Stimulated activated CD8-positive, alpha-beta memory T cell treated with anti-CD3 and anti-CD28 coated beads, Interleukin-7, amount 100 ng/mL, for 1 hour (primary cell): ENCODE data around the gene HES2.
"Not testable (repeated sequence)": the region's sequence is repeated elsewhere in the genome, so short reads cannot be mapped to it uniquely, and the experiment has no call there.

Experiments
- DNase-seq, 2 donors: peaks; one replicate each; pipeline ENCODE4 v3.0.0-alpha.2; 2020; ENCODE audit warnings: low read depth in 2 of 2

HES2 gene

DNA sequence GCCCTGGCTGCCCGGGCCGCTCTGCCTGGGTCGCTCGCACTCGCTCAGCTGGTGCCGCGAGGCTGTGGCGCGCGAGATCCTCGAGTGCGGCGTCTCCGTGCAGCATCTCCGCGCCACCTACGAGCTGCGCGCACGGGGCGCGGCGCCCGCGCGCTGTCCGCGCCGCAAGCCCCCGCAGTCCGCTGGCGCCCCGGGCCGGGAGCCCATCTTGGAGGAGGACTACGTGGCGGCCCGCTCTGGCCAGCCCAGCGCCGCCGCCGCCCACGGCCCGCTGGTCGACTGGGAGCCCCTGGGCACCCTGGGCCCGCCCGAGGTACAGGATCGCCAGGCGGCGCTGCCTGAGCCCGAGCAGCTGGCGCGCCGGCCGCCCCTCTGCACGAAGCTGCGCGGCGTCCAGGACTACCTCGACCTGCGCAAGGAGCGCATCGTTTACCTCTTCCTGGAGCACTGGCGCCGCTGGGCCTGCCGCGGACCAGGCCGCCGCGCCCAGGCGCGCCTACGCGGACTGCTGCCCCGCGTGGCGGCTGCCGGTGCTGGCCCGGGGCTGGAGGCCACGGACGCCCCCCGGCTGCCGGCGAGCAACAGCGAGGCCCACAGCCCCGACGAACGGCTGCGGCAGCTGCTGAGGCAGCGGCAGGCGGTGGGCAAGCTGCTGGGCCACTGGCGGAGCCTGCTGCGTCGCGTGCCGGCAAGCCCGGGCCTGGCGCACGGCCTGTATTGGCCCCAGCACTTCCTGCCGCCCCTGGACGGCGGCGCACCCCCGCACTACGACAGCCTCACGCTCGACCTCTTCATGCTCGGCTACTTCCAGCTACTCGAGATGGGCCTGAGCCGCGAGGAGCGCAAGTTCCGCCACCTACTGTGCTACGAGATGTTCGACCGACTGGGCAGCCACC, 35.4 kb upstream of the HES2 start:
- DNase-seq, result no peak

DNA sequence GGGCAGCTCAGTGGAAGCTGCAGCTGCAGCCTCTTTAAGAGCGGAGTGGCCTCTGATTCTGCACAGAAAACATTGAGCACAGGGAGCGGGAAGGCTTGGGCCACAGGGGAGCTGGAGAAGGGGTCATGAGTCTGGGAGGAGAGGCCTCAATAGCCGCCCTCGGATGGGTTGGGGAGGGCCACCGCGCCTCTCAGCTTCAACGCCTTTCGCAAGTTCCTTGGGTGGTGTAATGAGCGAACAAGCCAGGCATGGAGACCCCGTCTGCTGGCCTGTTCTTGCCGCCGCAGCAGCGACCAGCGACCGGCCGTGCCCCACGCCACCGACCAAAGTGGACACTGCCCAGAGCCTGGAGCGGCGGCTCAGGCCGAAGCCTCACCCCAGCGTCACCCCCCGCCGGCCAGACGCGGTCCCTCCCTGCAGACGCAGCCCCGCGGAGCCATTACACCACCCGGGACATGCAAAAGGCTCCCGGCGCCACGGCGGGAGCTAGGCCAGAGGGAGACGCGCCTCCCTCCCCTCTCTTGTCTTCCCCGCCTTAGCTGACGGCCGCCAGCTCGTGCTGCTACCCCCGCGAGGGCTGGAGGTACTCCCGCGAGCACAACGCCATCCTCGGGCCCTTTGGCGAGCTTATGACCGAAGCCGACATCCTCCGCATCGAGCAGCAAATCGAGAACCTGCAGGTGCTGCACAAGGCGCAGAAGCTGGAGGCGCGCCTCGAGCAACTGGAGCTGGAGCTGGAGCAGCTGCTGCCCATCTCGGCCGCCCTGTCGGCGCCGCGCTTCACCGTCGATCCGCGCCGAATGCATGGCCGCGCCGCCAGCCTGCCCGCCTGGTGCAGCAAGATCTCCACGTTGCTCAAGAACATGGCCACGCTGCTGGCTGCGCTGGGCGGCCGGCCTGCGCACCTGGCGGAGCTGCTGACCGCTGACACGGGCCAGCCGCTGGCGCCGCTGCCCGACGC, 34.5 kb upstream of the HES2 start:
- DNase-seq, result not testable (repeated sequence)

DNA sequence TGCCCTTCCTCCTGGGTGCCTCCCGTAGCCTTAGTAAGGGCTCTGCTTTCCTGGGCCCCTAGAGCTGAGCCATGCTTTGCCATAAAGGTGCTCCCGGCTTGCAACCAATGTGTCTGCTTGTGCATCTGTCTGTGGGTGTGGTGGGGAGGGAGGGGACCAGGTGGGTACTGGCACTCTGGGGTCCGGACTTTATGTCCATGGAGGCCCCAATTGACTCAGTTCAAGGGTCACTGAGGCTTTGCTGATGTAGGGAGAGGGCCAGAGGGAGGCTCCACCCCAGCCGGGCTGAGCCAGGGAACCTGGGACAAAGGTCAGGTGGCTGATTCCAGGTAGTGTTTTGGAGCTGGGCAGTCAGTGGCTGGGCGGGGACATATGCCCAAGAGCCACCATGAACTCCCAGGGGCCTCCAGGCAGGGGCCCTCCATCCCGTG, 31.2 kb upstream of the HES2 start:
- DNase-seq, result no peak

DNA sequence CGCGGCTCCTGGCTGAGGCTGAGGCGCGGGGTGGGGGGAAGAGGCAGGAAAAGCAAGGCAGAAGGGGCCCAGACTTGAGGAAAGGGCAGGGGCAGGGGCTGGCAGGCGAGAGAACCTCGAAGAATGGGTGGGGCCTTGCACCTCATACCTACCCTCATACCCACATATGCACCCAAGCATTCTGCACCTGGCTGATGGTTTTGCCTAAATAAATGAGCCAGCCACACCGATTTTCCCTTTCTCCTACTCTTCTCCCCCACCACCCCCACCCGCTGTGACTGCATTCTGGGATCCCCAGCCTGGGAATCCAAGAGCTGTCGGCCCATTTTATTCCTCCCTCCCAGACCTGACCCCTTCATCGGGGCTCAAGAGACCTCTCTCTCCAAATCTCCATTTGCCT, 30.8 kb upstream of the HES2 start:
- not testable (repeated sequence) for DNase-seq

DNA sequence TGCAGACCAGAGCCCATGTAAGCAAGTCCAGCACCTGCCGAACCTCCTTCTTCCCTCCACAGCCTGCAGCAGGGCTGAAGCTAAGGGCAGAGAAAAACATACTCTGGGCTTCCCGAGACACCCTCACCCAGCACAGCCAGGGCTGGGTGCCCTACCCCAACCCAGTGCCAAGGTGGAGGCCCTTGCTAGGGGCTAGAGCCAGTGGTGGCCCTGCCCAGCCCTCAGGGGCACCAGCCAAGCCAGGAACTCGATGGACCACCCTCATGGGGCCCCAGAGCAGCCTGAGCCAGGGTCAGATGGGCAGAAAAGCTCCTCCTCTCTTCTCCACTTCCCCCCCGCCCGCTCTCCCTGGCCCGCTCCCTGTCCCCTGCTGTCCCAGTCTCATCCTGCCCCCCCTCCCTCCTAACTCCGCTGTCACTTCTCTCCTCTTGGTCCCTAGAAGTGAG, 30.3 kb upstream of the HES2 start:
- DNase-seq, result no peak

DNA sequence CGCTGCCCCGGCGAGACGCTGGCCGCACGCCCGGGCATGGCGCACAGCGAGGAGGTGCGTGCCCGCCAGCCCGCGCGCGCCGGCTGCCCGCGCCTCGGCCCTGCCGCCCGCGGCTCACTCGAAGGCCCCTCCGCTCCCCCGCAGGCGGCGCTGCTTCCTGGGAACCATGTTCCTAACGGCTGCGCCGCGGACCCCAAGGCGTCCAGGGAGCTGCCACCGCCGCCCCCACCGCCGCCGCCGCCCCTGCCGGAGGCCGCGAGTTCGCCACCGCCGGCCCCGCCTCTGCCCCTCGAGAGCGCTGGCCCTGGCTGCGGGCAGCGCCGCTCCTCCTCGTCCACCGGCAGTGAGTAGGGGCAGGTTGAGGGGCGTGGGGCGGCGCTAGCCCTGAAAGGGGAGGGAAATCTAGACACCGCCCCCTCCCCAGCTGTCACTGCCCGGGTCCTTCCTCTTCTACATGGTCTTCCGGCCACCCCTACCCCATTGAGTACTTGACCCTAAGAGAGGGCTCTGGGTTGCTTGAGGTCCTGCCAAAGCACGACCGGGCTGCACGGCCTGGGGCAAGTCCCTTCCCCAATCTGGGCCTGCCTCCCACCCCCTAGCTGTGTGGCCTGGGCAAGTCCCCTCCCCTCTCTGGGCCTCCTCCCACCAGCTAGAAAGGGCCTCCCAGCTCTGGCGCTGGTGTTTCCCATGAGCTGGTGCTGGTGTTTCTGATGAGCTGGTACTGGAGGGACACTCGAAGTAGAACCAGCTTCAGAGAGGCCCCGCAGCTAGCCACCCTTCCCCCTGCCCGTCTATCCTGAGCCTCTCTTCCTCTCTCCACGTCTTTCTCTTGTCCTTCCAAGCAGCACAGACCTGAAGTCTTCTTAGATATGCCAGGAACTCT, 29.3 kb upstream of the HES2 start:
- no peak for DNase-seq

DNA sequence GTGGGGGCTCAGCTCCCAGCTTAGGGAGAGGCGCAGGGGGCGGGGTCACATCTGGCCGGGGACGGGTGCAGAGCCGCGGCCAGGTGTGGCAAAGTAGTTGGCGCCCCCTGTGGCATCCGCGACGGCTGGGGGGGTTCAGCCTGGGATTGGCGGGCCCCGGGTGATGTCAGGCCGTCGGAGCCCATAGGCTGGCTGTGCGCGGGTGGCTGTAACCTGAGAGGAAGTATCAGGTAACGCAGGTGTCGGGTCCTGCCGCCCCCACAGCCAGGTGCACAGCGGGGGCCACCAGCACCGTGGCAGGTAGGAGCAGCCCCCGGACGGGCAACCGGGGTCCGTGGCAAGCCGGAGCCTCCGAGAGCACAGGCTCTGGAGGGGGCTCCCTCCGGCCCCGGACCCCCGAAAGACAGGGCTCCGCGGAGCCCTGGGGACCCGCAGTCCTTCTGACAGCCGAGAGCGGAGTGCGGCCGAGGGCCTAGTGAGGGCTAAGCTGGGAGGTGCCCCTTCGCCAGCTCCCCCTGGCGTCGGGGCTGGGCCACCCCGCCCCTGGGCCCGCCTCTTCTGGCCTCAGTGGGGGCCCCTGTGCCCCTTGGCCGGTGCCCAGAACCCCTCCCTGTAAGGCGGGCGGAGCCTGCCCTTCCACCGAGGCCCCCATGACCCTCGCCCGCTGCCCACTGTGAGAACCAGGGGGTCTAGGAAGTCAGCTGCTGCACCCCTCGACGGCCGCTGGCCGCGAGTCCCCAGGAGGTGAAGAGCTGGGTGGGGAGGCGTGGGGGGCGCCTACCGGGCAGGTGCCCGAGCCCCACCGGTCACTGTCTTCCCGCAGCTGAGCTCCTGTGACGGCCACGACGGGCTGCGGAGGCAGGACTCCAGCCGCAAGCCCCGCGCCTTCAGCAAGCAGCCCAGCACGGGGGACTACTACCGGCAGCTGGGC, 28.4 kb upstream of the HES2 start:
- no peak for DNase-seq

DNA sequence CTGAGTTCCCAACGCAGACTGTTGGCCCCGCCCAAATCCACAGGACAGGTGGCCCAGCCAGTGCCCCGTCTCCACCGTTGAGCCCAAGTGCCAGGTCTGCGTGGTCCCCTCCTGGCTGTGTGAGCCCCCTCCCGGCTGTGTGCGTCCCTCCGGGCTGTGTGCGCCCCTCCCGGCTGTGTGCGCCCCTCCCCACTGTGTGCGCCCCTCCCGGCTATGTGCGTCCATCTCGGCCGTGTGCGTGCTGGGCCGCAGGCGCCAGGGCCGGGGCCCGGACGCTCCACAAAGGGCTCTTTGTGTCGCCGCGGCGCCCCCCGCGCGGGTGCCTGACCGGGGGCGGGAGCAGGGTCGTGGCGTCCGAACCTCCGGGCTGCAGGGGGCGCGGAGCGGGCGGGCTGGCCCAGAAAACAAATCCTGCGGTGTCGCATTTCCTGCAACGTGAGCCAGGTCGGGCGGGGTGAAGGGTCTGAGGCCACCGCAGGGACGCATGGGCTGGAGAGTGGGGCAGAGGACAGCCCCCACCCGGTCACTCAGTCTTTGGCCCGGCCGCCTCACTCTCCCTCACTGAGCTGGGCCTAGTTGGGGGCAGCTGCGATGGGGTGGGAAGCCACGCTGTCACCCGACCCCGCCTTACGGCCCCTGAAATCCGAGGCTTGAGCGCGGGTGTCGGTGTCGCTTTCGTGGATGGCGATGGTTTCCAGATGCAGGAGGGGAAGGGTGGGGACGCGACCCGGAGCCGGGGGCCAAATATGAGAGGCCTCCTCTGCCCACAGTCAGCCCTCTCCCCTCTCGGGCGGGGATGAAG, 27.5 kb upstream of the HES2 start:
- DNase-seq, result no peak

DNA sequence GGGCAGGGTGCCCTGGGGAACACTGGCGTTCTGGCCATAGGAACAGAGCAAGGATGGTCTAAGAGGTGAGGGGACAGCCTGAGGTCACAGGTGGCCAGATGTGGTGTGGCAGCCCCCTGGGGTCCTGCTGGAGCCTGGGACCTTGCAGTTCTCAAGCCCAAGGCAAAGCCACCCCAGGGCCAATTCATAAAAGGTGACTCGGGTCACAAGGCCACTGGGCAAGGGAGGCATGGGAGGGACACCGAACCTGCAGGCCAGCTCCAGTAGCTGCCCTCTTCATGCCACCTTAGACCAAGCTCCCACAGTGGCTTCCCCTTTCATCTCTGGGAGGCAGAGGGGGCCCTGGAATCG, 26.9 kb upstream of the HES2 start:
- no peak for DNase-seq

DNA sequence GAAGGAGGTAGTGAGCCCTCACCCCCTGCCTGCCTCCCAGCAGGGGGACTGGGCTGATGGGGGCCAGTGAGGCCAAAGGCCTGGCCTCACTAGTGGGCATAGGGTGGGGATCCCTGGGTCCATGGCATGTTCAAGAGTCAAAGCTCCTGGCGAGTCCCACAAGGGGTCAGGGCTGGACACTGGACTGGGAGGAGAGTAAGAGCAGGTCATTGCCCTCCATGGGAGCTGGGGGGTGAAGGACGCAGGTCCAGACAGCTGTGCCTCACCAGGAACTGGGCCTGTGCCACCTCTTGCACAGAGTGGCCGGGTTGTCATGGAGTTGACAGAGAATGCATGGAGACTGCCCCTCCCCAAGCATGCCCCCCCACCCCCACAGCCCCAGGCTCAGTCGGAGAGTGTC, 26.2 kb upstream of the HES2 start:
- DNase-seq, result not testable (repeated sequence)

DNA sequence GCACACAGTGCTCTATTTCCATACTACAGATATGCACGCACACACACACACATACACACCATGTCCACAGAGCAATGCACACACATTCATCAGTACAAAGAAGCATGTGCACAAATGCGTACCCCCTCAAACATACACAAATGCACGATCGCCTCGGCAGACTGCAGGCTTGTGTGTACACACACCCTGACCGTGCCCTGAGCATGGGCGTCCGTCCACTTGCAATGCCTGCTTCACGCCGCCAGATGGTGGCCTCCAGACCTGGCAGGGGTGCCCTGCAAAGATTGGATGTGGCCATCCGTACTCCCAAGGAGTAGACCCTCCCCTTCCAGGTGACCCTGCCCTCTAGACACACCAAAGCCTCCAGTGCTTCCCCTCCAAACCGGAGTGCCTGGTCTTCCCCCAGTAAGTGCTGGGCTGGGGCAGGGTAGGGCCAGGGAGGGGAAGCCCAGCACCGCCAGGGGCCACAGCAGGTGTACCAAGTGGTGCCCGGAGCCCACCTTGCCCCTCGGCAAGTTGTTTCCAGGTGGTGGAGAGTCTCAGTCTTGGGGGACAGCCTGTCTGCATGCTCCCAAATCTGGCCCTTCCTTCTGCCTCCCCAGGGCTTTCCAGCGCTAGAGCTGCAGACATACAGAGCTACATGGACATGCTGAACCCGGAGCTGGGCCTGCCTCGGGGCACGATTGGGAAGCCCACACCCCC, 25.5 kb upstream of the HES2 start:
- no peak for DNase-seq

DNA sequence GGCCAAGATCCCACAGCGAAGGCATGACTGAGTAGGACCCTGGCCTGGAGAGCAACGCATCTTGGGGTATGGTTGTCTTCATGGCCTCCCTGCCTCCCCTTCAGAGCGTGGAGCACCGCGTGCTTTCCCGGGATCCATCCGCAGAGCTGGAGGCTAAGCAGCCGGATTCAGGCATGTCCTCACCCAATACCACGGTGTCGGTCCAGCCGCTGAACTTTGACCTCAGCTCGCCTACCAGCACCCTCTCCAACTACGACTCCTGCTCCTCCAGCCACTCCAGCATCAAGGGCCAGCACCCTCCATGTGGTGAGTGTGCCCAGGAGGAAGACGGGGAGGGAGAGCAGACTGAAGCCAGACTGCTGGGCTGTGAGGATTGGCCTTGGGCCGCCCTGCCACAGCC, 24.7 kb upstream of the HES2 start:
- DNase-seq, result no peak

DNA sequence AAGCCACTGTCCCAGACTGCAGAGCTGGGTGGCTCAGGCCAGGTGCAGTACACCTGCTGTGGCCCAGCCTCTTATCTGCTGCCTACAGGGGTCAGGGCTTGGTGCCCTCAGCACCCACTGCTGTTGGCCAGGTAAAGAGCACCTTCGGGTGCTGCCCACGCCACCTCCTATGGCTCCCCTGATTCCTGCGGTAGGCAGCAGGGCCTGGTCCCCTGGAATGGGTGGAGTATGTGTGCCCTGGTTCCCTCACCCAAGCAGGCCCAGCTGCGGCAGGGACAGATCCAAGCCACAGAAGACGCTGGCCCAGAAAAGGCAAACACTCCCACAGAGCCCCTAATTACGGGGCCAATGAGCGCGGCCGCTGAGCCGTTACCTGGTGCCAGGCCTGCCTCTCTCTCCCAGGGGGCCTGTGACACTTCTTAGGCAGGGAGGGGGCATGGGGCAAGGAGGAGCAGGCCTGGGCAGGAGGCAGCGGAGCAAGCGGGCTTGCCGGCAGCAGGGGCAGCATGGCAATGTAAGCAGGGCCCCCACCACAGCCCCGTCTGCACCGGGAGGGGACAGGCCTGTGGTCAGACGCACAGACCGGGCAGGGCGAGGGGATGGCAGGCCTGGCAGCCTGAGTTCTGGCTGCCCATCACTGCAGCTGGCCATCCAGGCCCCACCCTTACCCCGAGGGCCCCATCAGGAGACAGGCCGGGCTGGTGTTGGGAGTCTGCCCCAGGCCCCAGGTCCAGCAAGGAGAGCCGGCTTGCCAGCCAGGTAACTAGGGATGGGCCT, 23.8 kb upstream of the HES2 start:
- DNase-seq, result no peak

DNA sequence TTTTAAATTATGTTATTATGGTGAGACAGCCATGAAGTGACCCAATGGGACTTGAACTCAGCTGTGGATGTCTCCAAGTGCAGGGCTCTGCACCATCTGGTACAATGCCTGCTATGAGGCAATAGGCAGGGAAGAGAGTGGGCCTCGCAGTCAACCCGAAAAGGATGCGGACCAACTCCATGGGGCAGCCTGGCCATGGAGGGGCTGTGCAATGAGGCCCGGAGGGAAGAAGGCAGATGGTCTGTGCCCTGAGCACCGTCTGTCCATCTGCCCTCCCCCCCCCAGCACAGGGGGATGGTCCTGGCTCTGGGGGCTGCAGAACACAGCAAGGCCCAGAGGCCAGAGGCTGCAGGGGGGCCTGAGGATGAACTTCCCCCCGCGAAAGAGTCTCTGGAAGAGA, 21.9 kb upstream of the HES2 start:
- DNase-seq, result no peak

DNA sequence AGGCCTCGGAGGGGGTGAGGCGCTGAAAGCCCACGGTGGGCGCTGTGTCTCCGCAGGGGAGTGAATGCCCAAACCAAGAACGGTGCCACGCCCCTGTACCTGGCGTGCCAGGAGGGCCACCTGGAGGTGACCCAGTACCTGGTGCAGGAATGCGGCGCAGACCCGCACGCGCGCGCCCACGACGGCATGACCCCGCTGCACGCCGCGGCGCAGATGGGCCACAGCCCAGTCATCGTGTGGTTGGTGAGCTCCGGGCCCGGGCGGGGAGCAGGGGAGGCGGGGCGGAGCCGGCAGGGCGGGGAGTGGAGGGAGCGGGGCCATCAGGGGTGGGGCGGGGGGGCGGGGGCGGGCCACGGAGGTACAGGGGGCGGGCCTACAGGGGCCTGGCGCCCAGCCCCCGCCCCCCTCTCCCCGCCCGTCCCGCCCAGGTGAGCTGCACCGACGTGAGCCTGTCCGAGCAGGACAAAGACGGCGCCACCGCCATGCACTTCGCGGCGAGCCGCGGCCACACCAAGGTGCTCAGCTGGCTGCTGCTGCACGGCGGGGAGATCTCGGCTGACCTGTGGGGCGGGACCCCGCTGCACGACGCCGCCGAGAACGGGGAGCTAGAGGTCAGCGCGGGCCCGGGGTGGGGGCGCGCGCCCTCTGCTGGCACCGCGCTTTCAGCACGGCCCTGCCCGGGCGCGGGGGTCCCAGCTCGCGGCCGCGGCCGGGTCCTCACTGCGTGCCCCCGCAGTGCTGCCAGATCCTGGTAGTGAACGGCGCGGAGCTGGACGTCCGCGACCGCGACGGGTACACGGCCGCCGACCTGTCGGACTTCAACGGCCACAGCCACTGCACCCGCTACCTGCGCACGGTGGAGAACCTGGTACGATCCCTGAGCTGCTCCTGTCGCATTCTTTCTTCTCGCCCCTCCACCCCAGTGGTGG, 20.7 kb upstream of the HES2 start:
- peak; percentile 43 to 44 for DNase-seq

DNA sequence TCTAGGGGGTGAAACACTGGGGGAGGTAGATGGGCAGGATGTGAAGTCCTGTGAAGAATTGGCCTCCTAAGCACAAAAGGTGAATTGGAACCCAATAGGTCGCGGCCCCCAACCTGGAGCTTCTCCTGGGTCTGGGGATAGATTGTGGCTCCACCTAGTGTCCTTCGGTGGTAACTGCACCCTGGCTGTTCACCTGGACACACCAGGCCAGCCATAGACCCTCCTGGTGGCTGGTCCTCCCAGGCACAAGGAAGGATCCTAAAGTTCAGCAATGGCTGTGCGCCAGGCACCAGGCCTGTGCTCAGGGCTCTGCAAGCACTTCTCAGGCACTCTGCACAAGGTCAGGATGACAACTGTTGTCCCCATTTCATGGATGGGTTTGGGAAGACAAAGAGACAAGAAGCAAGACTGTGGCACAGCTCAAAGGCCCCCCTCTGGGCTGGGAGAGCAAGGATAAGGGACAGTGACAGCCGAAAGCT, 18.4 kb upstream of the HES2 start:
- DNase-seq, result peak; percentile 36 to 50
